ENCODE data around the gene MYH16. TPM values are rescaled to one million over a fixed set of nuclear protein-coding genes. Genes with fewer than 3 reads are reported as not detected.

Gene MYH16
- polyA plus RNA-seq, 1 donor from 2014 or later = not detected

- Histone ChIP-seq H3K4me3 (ENCODE audit: low read length) (no peak overlapping the region), H3K9ac (ENCODE audit: low read length) (no peak overlapping the region), H3K9me3 (ENCODE audit: low read length) (peaks cover 5% of the 10 kb centered on the region), H3K36me3 (ENCODE audit: insufficient read depth, low read length) (no peaks in the 10 kb centered on the region), H3K79me2 (replicated peaks; ENCODE audit: insufficient read depth, low read length) (no peaks in the 10 kb centered on the region), H3K4me2 (ENCODE audit: low read length) (no peak overlapping the region), H3F3A (ENCODE audit: insufficient read depth, low read length, poor library complexity, severe bottlenecking) (no peaks in the 10 kb centered on the region), H3K27ac (ENCODE audit: low read length) (no peak overlapping the region), H4K20me1 (ENCODE audit: insufficient read depth) (no peaks in the 10 kb centered on the region), H2AFZ (ENCODE audit: low read depth, low read length) (no peak overlapping the region), H3K27me3 (ENCODE audit: insufficient read depth, low read depth, low read length) (no peaks in the 10 kb centered on the region), H3K9me2 (ENCODE audit: insufficient read depth, low read length) (no peaks in the 10 kb centered on the region)
- TF ChIP-seq RAD21 (conservative IDR thresholded peaks at IDR 0.05) = no peak
- TF ChIP-seq POLR2AphosphoS5 (IDR thresholded peaks at IDR 0.05) = no peak
- no peak for TF ChIP-seq SMC3 (conservative IDR thresholded peaks at IDR 0.05; ENCODE audit: poor library complexity)
- TF ChIP-seq, protein P1, sequence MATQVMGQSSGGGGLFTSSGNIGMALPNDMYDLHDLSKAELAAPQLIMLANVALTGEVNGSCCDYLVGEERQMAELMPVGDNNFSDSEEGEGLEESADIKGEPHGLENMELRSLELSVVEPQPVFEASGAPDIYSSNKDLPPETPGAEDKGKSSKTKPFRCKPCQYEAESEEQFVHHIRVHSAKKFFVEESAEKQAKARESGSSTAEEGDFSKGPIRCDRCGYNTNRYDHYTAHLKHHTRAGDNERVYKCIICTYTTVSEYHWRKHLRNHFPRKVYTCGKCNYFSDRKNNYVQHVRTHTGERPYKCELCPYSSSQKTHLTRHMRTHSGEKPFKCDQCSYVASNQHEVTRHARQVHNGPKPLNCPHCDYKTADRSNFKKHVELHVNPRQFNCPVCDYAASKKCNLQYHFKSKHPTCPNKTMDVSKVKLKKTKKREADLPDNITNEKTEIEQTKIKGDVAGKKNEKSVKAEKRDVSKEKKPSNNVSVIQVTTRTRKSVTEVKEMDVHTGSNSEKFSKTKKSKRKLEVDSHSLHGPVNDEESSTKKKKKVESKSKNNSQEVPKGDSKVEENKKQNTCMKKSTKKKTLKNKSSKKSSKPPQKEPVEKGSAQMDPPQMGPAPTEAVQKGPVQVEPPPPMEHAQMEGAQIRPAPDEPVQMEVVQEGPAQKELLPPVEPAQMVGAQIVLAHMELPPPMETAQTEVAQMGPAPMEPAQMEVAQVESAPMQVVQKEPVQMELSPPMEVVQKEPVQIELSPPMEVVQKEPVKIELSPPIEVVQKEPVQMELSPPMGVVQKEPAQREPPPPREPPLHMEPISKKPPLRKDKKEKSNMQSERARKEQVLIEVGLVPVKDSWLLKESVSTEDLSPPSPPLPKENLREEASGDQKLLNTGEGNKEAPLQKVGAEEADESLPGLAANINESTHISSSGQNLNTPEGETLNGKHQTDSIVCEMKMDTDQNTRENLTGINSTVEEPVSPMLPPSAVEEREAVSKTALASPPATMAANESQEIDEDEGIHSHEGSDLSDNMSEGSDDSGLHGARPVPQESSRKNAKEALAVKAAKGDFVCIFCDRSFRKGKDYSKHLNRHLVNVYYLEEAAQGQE (IDR thresholded peaks at IDR 0.05; ENCODE audit: borderline replicate concordance) = no peak
- TF ChIP-seq TAF1 (IDR thresholded peaks at IDR 0.05; ENCODE audit: low read depth) = no peak
- TF ChIP-seq, protein P2, sequence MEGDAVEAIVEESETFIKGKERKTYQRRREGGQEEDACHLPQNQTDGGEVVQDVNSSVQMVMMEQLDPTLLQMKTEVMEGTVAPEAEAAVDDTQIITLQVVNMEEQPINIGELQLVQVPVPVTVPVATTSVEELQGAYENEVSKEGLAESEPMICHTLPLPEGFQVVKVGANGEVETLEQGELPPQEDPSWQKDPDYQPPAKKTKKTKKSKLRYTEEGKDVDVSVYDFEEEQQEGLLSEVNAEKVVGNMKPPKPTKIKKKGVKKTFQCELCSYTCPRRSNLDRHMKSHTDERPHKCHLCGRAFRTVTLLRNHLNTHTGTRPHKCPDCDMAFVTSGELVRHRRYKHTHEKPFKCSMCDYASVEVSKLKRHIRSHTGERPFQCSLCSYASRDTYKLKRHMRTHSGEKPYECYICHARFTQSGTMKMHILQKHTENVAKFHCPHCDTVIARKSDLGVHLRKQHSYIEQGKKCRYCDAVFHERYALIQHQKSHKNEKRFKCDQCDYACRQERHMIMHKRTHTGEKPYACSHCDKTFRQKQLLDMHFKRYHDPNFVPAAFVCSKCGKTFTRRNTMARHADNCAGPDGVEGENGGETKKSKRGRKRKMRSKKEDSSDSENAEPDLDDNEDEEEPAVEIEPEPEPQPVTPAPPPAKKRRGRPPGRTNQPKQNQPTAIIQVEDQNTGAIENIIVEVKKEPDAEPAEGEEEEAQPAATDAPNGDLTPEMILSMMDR (IDR thresholded peaks at IDR 0.05; ENCODE audit: poor library complexity, severe bottlenecking) = no peak
Measured at GRCh38 chr7:99238558-99239341, 33.9 kb upstream of the MYH16 start.

GRCh38 chr7:99242682-99243081 is 30.0 kb upstream of the MYH16 start:
- no peak overlapping the region for H3K9ac ChIP-seq (ENCODE audit: low read length)
- no peaks in the 10 kb centered on the region for H3K9me2 ChIP-seq (ENCODE audit: insufficient read depth, low read length)
- H3K27me3 ChIP-seq (ENCODE audit: insufficient read depth, low read depth, low read length) = no peaks in the 10 kb centered on the region
- no peak overlapping the region for H3K27ac ChIP-seq (ENCODE audit: low read length)
- H3K9me3 ChIP-seq (ENCODE audit: low read length) = peaks cover under 1% of the 10 kb centered on the region
- no peak overlapping the region for H2AFZ ChIP-seq (ENCODE audit: low read depth, low read length)
- H3K4me2 ChIP-seq (ENCODE audit: low read length) = no peak overlapping the region
- no peaks in the 10 kb centered on the region for H3F3A ChIP-seq (ENCODE audit: insufficient read depth, low read length, poor library complexity, severe bottlenecking)
- no peaks in the 10 kb centered on the region for H3K79me2 ChIP-seq (replicated peaks; ENCODE audit: insufficient read depth, low read length)
- TF ChIP-seq, protein P2 (IDR thresholded peaks at IDR 0.05; ENCODE audit: poor library complexity, severe bottlenecking) = no peak
- TF ChIP-seq SMC3 (conservative IDR thresholded peaks at IDR 0.05; ENCODE audit: poor library complexity) (no peak), EP300 (conservative IDR thresholded peaks at IDR 0.05; ENCODE audit: poor library complexity, severe bottlenecking) (no peak), POLR2AphosphoS5 (IDR thresholded peaks at IDR 0.05) (no peak), EZH2 (IDR thresholded peaks at IDR 0.05; ENCODE audit: borderline replicate concordance, insufficient read depth, low read length, poor library complexity, severe bottlenecking) (no peak), RAD21 (conservative IDR thresholded peaks at IDR 0.05) (no peak), TAF1 (IDR thresholded peaks at IDR 0.05; ENCODE audit: low read depth) (no peak), MXI1 (conservative IDR thresholded peaks at IDR 0.05; ENCODE audit: poor library complexity, severe bottlenecking) (no peak)
- TF ChIP-seq, protein P1 (IDR thresholded peaks at IDR 0.05; ENCODE audit: borderline replicate concordance) = no peak
- no peaks in the 10 kb centered on the region for H3K36me3 ChIP-seq (ENCODE audit: insufficient read depth, low read length)
- H4K20me1 ChIP-seq (ENCODE audit: insufficient read depth) = no peaks in the 10 kb centered on the region
- H3K4me3 ChIP-seq (ENCODE audit: low read length) = no peak overlapping the region

Measured in neural cell (in vitro differentiated cells).